ENCODE data around the gene TSSK3. TPM values are rescaled to one million over a fixed set of nuclear protein-coding genes. Genes with fewer than 3 reads are reported as not detected.
"Not testable (repeated sequence)": the region's sequence is repeated elsewhere in the genome, so short reads cannot be mapped to it uniquely, and the experiment has no call there.

TSSK3 gene
- total and polyA plus RNA-seq, 9 donors, result 0.78 to 12.4 (median 4.0) TPM

DNA sequence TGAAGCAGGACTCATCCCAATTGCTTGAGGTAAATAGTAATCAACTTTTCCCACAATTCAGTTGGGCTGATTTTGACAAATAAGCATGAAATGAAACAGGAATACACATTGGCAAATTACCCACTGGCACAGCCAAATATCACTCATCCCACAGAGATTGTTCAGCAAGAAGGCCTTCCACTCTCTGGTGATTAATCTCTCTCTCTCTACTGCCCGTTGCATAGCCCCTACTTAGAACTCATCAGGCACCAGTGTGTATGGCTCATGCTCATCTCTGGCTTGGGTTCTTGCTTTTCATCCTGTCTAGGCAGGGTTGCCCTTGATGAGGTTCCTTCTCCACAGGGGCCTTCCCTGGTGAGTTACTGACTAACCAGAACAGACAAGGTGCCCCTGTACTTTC, 30.8 kb downstream of the TSSK3 start:
- H3K27me3 ChIP-seq, result no peaks in the 10 kb centered on the region
- TF ChIP-seq, protein P1, sequence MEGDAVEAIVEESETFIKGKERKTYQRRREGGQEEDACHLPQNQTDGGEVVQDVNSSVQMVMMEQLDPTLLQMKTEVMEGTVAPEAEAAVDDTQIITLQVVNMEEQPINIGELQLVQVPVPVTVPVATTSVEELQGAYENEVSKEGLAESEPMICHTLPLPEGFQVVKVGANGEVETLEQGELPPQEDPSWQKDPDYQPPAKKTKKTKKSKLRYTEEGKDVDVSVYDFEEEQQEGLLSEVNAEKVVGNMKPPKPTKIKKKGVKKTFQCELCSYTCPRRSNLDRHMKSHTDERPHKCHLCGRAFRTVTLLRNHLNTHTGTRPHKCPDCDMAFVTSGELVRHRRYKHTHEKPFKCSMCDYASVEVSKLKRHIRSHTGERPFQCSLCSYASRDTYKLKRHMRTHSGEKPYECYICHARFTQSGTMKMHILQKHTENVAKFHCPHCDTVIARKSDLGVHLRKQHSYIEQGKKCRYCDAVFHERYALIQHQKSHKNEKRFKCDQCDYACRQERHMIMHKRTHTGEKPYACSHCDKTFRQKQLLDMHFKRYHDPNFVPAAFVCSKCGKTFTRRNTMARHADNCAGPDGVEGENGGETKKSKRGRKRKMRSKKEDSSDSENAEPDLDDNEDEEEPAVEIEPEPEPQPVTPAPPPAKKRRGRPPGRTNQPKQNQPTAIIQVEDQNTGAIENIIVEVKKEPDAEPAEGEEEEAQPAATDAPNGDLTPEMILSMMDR (IDR thresholded peaks at IDR 0.05), result no peak
- TF ChIP-seq POLR2A (IDR thresholded peaks at IDR 0.05), result no peak
- TF ChIP-seq EP300 (IDR thresholded peaks at IDR 0.05), result no peak
- intact Hi-C loops (cut with DNase I), result no loop called here
- peak overlapping the region in 1 of 2 donors; percentile 14 for H3K27ac ChIP-seq
- H3K4me1 ChIP-seq (ENCODE audit: insufficient read depth), result peaks cover 18% of the 10 kb centered on the region
- no peaks in the 10 kb centered on the region for H3K9me3 ChIP-seq
- peak overlapping the region; percentile 67 for H3K4me3 ChIP-seq
- 5 to 33% (median 21%) methylated on average over 1 of the region's 1 CpG for WGBS, 3 donors
- no peaks in the 10 kb centered on the region for H3K36me3 ChIP-seq
- DNase-seq, result no peak

DNA sequence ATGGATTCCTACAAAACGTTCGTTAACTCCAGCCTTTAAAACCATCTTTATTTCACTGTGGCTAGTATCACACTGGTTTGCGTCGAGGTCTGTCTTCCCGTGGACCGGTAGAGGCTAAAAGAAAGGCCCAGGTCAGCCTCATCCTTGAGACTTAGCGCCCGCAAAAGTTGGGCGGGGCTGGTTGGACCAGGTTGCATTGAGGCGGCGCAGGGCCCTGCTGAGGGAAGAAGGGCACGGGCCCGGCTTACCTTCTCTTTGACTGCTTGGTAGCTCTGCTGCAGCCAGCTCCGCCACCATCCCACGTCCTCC, 31.4 kb downstream of the TSSK3 start:
- Histone ChIP-seq H3K9me3 (no peaks in the 10 kb centered on the region), H3K4me1 (ENCODE audit: insufficient read depth) (peaks cover 18% of the 10 kb centered on the region), H3K27ac (peak overlapping the region; percentile 75 to 78), H3K4me3 (peak overlapping the region; percentile 67), H3K36me3 (no peaks in the 10 kb centered on the region), H3K27me3 (no peaks in the 10 kb centered on the region)
- DNase-seq, result peak in 1 of 5 donors; percentile 67
- intact Hi-C loops (cut with DNase I), result loop anchor here in 1 of 4 donors (2.0 kb wide), 1 partner anchor 57 kb away; the partner anchor contains the start of gene MARCKSL1
- WGBS, 3 donors, result 1 to 2% (median 1%) methylated on average over 15 of the region's 15 CpGs
- TF ChIP-seq, protein P1 (IDR thresholded peaks at IDR 0.05), result no peak
- TF ChIP-seq POLR2A (IDR thresholded peaks at IDR 0.05) (no peak), EP300 (IDR thresholded peaks at IDR 0.05) (no peak)

DNA sequence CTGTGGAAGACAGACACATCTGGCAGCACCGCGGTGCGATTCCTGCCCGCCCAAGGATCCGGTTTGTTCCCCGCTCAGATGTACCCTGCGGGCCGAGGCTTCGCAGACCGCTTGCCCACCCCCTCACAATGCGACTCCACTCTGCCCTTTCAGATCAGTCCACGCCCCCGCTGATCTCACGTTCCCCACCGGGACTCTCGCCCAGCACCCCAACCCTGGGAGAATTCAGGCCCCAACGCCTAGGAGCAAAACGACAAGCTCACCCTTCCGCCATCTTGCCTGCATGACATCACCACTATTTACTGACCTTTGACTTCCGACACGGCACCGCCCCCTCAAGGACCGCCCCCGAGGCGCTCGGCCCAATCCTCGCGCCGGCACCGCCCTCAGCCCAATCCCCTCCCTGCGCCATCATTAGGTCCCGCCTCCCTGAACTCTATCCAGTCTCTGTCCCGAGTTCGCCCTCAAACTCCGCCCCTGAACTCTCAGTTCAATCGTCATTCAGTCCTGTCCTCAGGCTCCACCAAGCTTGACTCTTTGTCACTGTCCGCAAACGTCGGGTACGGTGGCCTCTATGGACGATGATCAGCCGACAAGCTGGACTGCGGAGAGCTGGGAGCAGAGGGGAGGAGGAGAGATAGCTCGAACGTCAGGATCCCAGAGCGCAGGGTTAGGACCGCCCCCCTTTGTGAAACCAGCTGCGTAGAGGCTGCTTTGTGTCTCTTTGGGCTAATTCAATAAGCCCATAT, 32.0 kb downstream of the TSSK3 start, which contains the start of gene BSDC1:
Gene BSDC1 (minus strand): TSS at position 301 of the 749 bp plus-strand sequence. CDS start 27 bp downstream, at position 274.
- WGBS, 3 donors, result 0 to 1% (median 1%) methylated on average over 48 of the region's 48 CpGs
- Histone ChIP-seq H3K27me3 (no peaks in the 10 kb centered on the region), H3K9me3 (no peaks in the 10 kb centered on the region), H3K27ac (peak within 1 kb of the TSS; percentile 75 to 78), H3K4me3 (peak within 1 kb of the TSS; percentile 67), H3K4me1 (ENCODE audit: insufficient read depth) (peaks cover 17% of the 10 kb centered on the region), H3K36me3 (no peaks in the 10 kb centered on the region)
- TF ChIP-seq, protein P1 (IDR thresholded peaks at IDR 0.05), result peak in 1 of 3 donors; percentile 14
- TF ChIP-seq EP300 (IDR thresholded peaks at IDR 0.05) (no peak), POLR2A (IDR thresholded peaks at IDR 0.05) (peak; percentile 99)
- intact Hi-C loops (cut with DNase I), result loop anchor here in 1 of 4 donors (2.0 kb wide), 1 partner anchor 58 kb away; the partner anchor contains the start of gene MARCKSL1
- peak; percentile 98 to 99 (median 99) for DNase-seq

DNA sequence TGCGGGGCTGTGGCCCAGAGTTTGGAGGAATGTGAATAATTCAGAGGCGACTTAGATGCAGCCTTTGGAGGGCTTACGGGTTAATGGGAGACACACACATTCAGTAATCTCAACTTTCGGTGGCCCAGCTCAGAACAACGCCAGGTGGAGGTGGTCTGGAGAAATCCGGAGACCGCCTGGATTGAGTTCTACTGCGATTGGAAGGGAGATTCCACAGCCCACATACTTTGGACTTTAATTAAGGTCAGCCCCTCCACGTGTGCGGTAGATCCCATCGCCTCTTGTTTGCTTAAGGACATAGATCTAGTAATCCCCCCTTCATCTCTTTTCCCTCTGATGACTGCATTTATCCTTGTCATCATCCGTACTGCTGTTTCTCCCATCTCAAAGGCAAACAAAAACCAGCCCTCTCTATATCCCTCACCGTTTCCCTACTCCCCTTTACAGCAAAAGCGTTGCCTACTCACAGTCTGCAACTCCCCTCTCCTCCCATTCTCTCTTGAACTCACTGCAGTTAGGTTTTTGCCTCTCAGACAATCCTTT, 32.6 kb downstream of the TSSK3 start:
- Histone ChIP-seq H3K27me3 (no peaks in the 10 kb centered on the region), H3K27ac (peak overlapping the region; percentile 61 to 75), H3K4me3 (peak overlapping the region; percentile 67), H3K9me3 (no peaks in the 10 kb centered on the region), H3K4me1 (ENCODE audit: insufficient read depth) (peaks cover 16% of the 10 kb centered on the region), H3K36me3 (no peaks in the 10 kb centered on the region)
- TF ChIP-seq, protein P1 (IDR thresholded peaks at IDR 0.05), result peak in 1 of 3 donors; percentile 2
- no peak for TF ChIP-seq EP300 (IDR thresholded peaks at IDR 0.05)
- intact Hi-C loops (cut with DNase I), result loop anchor here in 1 of 4 donors (2.0 kb wide), 1 partner anchor 58 kb away; the partner anchor contains the start of gene MARCKSL1
- WGBS, 3 donors, result 0% methylated on average over 14 of the region's 14 CpGs
- DNase-seq, result no peak

DNA sequence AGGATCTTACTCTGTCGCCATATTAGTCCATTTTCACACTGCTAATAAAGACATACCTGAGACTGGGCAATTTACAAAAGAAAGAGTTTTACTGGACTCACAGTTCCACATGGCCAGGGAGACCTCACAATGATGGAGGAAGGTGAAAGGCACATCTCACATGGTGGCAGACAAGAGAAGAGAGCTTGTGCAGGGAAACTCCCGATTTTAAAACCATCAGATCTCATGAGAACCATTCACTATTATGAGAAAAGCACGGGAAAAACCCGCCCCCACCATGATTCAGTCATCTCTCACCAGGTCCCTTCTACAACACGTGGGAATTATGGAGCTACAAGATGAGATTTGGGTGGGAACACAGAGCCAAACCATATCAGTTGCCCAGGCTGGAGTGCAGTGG, 34.2 kb downstream of the TSSK3 start:
- intact Hi-C loops (cut with DNase I); H3K4me3 ChIP-seq; H3K9me3 ChIP-seq; H3K27me3 ChIP-seq; H3K36me3 ChIP-seq; DNase-seq; H3K27ac ChIP-seq: not testable (repeated sequence)
- H3K4me1 ChIP-seq (ENCODE audit: insufficient read depth), result peaks cover 11% of the 10 kb centered on the region
- WGBS, 3 donors, result 88 to 90% (median 90%) methylated on average over 5 of the region's 5 CpGs

All from ovary (tissue), 9 donors.